Neural cell (in vitro differentiated cells): ENCODE results near the gene RLN3. TPM values are rescaled to one million over a fixed set of nuclear protein-coding genes. Genes with fewer than 3 reads are reported as not detected.

ENCODE experiments used
- H2AFZ ChIP-seq: fragments of 200-600, 300-800 bp; sonication (generic), shearing (Covaris generic); 2 replicates; pipeline ENCODE4 v1.6.0; 2014; ENCODE audit warnings: low read depth, mild to moderate bottlenecking, antibody characterized with exemption, low read length, moderate library complexity
- H3F3A ChIP-seq: fragments of 200-600 bp; shearing (Covaris generic); 2 replicates; pipeline ENCODE4 v1.6.1; 2016; ENCODE audit warnings: mild to moderate bottlenecking, moderate library complexity, mixed read lengths, antibody characterized with exemption, low read length; ENCODE audit not compliant: insufficient read depth, poor library complexity, severe bottlenecking
- H3K27ac ChIP-seq: fragments of 200-600, 300-800 bp; sonication (generic), shearing (Covaris generic); 2 replicates; pipeline ENCODE4 v1.5.1; 2014; ENCODE audit warnings: mild to moderate bottlenecking, low read length, moderate library complexity
- H3K27me3 ChIP-seq: fragments of 300-800, 200-600 bp; sonication (generic), shearing (Covaris generic); 2 replicates; pipeline ENCODE4 v1.6.0; 2014; ENCODE audit warnings: mild to moderate bottlenecking, low read depth, low read length, moderate library complexity; ENCODE audit not compliant: insufficient read depth
- H3K36me3 ChIP-seq: fragments of 300-800, 200-600 bp; sonication (generic), shearing (Covaris generic); 2 replicates; pipeline ENCODE4 v1.5.1; 2014; ENCODE audit warnings: mild to moderate bottlenecking, antibody characterized with exemption, low read length, moderate library complexity; ENCODE audit not compliant: insufficient read depth
- H3K4me2 ChIP-seq: fragments of 300-800, 200-600 bp; sonication (generic), shearing (Covaris generic); 2 replicates; pipeline ENCODE4 v1.6.0; 2014; ENCODE audit warnings: mild to moderate bottlenecking, low read length
- H3K4me3 ChIP-seq: fragments of 300-800, 200-600 bp; sonication (generic), shearing (Covaris generic); 2 replicates; pipeline ENCODE4 v1.5.1; 2014; ENCODE audit warnings: mild to moderate bottlenecking, low read length, moderate library complexity
- H3K79me2 ChIP-seq: fragments of 200-600 bp; shearing (Covaris generic); replicated peaks from 2 replicates; pipeline ENCODE4 v1.6.0; 2014; ENCODE audit warnings: mild to moderate bottlenecking, low read length, moderate library complexity; ENCODE audit not compliant: insufficient read depth
- H3K9ac ChIP-seq: fragments of 300-800, 200-600 bp; sonication (generic), shearing (Covaris generic); 2 replicates; pipeline ENCODE4 v1.6.1; 2016; ENCODE audit warnings: mild to moderate bottlenecking, low read length, mixed read lengths
- H3K9me2 ChIP-seq: fragments of 200-600 bp; shearing (Covaris generic); 2 replicates; pipeline ENCODE4 v1.6.1; 2016; ENCODE audit warnings: mild to moderate bottlenecking, low read length, mixed read lengths; ENCODE audit not compliant: insufficient read depth
- H3K9me3 ChIP-seq: fragments of 200-600, 300-800 bp; sonication (generic), shearing (Covaris generic); 2 replicates; pipeline ENCODE4 v1.6.1; 2016; ENCODE audit warnings: mild to moderate bottlenecking, mixed run types, low read length, moderate library complexity, mixed read lengths
- H4K20me1 ChIP-seq: fragments of 200-600 bp; shearing (Covaris generic); 2 replicates; pipeline ENCODE4 v1.6.1; 2016; ENCODE audit warnings: mild to moderate bottlenecking, mixed run types; ENCODE audit not compliant: insufficient read depth
- EP300 ChIP-seq: fragments of 450-650 bp; conservative IDR thresholded peaks from 2 replicates; pipeline ENCODE4 v1.6.1; 2014; ENCODE audit warnings: antibody characterized with exemption, mild to moderate bottlenecking, moderate library complexity; ENCODE audit not compliant: poor library complexity, severe bottlenecking
- EZH2 ChIP-seq: fragments of 200-600, 300-800 bp; shearing (Covaris generic), sonication (generic); IDR thresholded peaks from 2 replicates; pipeline ENCODE4 v1.6.1; 2014; ENCODE audit warnings: antibody characterized with exemption, low read length, borderline replicate concordance, mild to moderate bottlenecking; ENCODE audit not compliant: insufficient read depth, poor library complexity, severe bottlenecking
- MXI1 ChIP-seq: fragments of 450-650 bp; conservative IDR thresholded peaks from 2 replicates; pipeline ENCODE4 v1.6.1; 2014; ENCODE audit warnings: antibody characterized with exemption, mild to moderate bottlenecking; ENCODE audit not compliant: poor library complexity, severe bottlenecking
- POLR2AphosphoS5 ChIP-seq: IDR thresholded peaks from 2 replicates; pipeline ENCODE4 v1.6.1; 2012
- RAD21 ChIP-seq: fragments of 450-650 bp; conservative IDR thresholded peaks from 2 replicates; pipeline ENCODE4 v1.6.1; 2014; ENCODE audit warnings: antibody characterized with exemption, mild to moderate bottlenecking, moderate library complexity
- SMC3 ChIP-seq: fragments of 450-650 bp; conservative IDR thresholded peaks from 2 replicates; pipeline ENCODE4 v1.6.1; 2014; ENCODE audit warnings: antibody characterized with exemption, mild to moderate bottlenecking, moderate library complexity; ENCODE audit not compliant: poor library complexity
- polyA plus RNA-seq: library from polyadenylated mRNA; depleted of rRNA; stranded (reverse); fragments of >200 nt; gene quantifications from 2 replicates; pipeline ENCODE4 v1.2.3, GENCODE V29; 2014
- TF ChIP-seq, protein P1 (sequence below): fragments of 450-650 bp; IDR thresholded peaks from 2 replicates; pipeline ENCODE4 v1.5.1; 2014; ENCODE audit warnings: antibody characterized with exemption, mild to moderate bottlenecking, moderate library complexity; ENCODE audit not compliant: poor library complexity, severe bottlenecking
- TF ChIP-seq, protein P2 (sequence below): IDR thresholded peaks from 2 replicates; pipeline ENCODE4 v1.6.1; 2012; ENCODE audit warnings: borderline replicate concordance

Gene RLN3
- polyA plus RNA-seq, 1 donor from 2014 or later, result not detected

DNA sequence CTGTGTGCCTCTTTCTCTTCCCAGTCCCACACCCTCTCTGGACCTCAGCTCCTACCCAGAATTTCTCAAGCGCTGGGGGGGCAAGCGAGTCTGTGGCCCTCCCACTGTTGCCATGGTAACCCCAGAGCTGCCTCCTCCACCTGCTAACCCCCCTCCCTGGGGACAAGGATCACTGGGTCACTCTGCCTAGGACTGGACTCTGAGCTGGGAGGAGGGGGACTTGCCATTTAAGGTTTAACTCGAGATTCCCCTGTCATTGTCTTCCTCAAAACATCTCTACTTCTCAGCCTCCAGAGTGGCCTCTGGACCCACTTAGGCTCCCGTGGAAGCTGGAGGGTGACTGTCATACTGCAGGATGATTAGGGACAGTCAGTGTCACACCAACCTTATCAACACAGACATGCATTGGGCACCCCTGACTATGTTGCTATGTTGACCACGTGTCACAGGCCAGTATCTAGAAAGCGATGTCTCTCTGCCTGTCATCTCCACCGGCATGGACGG, 31.8 kb downstream of the RLN3 start:
- H3K4me3 ChIP-seq, result no peak overlapping the region
- TF ChIP-seq EP300 (no peak), POLR2AphosphoS5 (no peak), MXI1 (no peak)
- no peak overlapping the region for H2AFZ ChIP-seq
- no peak overlapping the region for H3K9ac ChIP-seq
- no peaks in the 10 kb centered on the region for H3K9me3 ChIP-seq
- no peaks in the 10 kb centered on the region for H3K9me2 ChIP-seq
- no peaks in the 10 kb centered on the region for H3K79me2 ChIP-seq
- H3K36me3 ChIP-seq, result no peaks in the 10 kb centered on the region
- H3K27ac ChIP-seq, result no peak overlapping the region
- H4K20me1 ChIP-seq, result no peaks in the 10 kb centered on the region
- peaks cover 18% of the 10 kb centered on the region for H3K27me3 ChIP-seq
- no peak overlapping the region for H3K4me2 ChIP-seq
- no peaks in the 10 kb centered on the region for H3F3A ChIP-seq

DNA sequence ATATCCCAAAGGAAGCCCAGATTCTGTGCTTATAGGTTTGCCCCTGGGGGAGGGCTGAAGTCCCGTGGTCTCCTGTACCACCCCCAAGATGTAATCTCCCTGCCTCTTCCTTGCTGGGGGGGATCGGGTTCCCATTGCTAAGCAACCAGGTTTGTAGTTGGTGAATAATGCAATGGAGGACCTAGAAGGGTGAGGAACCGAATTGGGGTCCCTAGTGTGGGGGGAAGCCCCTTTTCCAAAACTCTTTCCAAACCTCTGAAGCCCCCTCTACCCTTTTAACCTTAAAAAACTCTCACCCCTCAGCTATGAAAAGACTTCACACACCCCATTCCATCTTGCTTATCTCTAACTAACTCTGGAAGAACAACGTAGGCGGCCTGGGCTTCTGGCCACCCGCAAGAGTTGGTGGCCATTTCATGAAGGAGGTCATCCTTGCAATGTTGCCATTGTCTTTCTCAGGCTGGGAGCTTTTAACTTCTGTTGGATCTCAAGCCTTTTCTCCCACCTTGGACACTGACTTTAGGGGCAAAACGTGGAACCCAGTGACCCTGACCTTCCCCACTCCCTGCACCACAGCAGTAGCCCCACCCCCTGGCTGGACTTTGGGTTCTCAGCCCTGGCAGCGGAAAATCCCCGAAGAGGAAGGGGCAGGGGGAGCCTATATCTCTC, 33.3 kb downstream of the RLN3 start:
- Histone ChIP-seq H3K4me2 (no peak overlapping the region), H3K9me3 (no peaks in the 10 kb centered on the region), H2AFZ (no peak overlapping the region)

DNA sequence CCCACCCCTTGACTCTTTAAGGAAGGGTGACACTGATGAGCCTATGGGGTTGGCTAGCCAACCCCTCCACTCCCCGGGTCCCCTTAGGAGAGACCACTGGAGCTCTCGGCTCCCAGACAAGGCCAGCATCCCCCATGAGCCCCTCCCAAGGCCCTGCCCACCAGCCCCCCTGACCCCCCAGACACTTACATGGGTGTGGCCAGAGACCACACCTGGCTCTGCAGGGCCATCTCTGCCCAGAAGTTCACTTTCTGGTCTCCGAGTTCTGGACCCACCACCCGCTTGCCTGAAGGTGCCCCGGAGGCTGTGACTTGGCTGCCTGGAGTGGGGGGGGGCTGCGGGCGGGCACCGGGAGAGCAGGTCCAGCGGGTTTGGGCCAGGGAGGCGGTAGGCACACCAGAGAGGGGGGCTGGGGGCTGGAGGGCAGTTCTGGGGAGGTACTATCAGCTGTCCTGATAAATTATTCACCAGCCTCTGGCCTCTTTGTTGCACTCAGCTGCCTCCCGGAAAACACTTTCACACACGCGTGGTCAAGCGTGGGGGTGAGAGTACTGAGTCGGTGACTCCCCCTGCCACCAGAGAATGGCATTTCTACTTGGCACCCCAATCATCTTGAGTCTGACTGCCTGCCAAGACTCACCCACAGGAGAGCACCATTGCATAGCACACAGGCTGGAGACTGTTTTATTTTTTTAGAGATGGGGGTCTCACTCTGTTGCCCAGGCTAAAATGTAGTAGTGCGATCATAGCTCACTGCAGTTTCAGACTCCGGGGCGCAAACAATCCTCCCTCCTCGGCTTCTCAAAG, 34.0 kb downstream of the RLN3 start, which contains the start of gene PALM3:
PALM3 (minus strand) TSS at position 326 of the 807 bp plus-strand sequence; CDS start at position 230, 96 bp downstream.
- H3K9me3 ChIP-seq, result no peaks in the 10 kb centered on the region
- no peak within 1 kb of the TSS for H3K9ac ChIP-seq
- no peaks in the 10 kb centered on the region for H3K36me3 ChIP-seq
- no peaks in the 10 kb centered on the region for H3K9me2 ChIP-seq
- H2AFZ ChIP-seq, result no peak within 1 kb of the TSS
- H3K4me2 ChIP-seq, result no peak within 1 kb of the TSS
- H4K20me1 ChIP-seq, result no peaks in the 10 kb centered on the region
- peaks cover 18% of the 10 kb centered on the region for H3K27me3 ChIP-seq
- H3K4me3 ChIP-seq, result no peak within 1 kb of the TSS
- H3K27ac ChIP-seq, result no peak within 1 kb of the TSS
- no peaks in the 10 kb centered on the region for H3K79me2 ChIP-seq
- no peaks in the 10 kb centered on the region for H3F3A ChIP-seq
- TF ChIP-seq EP300 (no peak), RAD21 (no peak)
- TF ChIP-seq, protein P1, sequence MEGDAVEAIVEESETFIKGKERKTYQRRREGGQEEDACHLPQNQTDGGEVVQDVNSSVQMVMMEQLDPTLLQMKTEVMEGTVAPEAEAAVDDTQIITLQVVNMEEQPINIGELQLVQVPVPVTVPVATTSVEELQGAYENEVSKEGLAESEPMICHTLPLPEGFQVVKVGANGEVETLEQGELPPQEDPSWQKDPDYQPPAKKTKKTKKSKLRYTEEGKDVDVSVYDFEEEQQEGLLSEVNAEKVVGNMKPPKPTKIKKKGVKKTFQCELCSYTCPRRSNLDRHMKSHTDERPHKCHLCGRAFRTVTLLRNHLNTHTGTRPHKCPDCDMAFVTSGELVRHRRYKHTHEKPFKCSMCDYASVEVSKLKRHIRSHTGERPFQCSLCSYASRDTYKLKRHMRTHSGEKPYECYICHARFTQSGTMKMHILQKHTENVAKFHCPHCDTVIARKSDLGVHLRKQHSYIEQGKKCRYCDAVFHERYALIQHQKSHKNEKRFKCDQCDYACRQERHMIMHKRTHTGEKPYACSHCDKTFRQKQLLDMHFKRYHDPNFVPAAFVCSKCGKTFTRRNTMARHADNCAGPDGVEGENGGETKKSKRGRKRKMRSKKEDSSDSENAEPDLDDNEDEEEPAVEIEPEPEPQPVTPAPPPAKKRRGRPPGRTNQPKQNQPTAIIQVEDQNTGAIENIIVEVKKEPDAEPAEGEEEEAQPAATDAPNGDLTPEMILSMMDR, result no peak

More for the DNA sequence above, 33.3 kb downstream of the RLN3 start:
- H3K4me3 ChIP-seq, result no peak overlapping the region
- peaks cover 18% of the 10 kb centered on the region for H3K27me3 ChIP-seq
- H3K27ac ChIP-seq, result no peak overlapping the region
- no peaks in the 10 kb centered on the region for H3K36me3 ChIP-seq
- no peaks in the 10 kb centered on the region for H3K9me2 ChIP-seq
- H3K9ac ChIP-seq, result no peak overlapping the region
- H3K79me2 ChIP-seq, result no peaks in the 10 kb centered on the region
- H4K20me1 ChIP-seq, result no peaks in the 10 kb centered on the region
- no peak for TF ChIP-seq EZH2
- TF ChIP-seq SMC3, result no peak
- TF ChIP-seq, protein P2, sequence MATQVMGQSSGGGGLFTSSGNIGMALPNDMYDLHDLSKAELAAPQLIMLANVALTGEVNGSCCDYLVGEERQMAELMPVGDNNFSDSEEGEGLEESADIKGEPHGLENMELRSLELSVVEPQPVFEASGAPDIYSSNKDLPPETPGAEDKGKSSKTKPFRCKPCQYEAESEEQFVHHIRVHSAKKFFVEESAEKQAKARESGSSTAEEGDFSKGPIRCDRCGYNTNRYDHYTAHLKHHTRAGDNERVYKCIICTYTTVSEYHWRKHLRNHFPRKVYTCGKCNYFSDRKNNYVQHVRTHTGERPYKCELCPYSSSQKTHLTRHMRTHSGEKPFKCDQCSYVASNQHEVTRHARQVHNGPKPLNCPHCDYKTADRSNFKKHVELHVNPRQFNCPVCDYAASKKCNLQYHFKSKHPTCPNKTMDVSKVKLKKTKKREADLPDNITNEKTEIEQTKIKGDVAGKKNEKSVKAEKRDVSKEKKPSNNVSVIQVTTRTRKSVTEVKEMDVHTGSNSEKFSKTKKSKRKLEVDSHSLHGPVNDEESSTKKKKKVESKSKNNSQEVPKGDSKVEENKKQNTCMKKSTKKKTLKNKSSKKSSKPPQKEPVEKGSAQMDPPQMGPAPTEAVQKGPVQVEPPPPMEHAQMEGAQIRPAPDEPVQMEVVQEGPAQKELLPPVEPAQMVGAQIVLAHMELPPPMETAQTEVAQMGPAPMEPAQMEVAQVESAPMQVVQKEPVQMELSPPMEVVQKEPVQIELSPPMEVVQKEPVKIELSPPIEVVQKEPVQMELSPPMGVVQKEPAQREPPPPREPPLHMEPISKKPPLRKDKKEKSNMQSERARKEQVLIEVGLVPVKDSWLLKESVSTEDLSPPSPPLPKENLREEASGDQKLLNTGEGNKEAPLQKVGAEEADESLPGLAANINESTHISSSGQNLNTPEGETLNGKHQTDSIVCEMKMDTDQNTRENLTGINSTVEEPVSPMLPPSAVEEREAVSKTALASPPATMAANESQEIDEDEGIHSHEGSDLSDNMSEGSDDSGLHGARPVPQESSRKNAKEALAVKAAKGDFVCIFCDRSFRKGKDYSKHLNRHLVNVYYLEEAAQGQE, result no peak
- H3F3A ChIP-seq, result no peaks in the 10 kb centered on the region
